SK-N-SH treated with all-trans-retinoic acid at 6 μM for 48 hours (cell line): Measurements from ENCODE around the gene BCAS4.
A peak's percentile ranks its signal among the peaks of the same experiment; 100 is the strongest.

ENCODE experiments used
- ATAC-seq: fragments of 200-7000 bp; cut with Tn5 transposase; 3 replicates; pipeline ENCODE4 v1.9.1; 2020; ENCODE audit warnings: mild to moderate bottlenecking, moderate library complexity
- ARNTL ChIP-seq: fragments of 450-650 bp; formaldehyde crosslinking; IDR thresholded peaks from 2 replicates; pipeline ENCODE4 v1.5.0; 2020; ENCODE audit warnings: low read depth, mild to moderate bottlenecking, moderate library complexity, borderline replicate concordance
- BACH2 ChIP-seq: fragments of 250-450 bp; sonication (Bioruptor Pico); IDR thresholded peaks from 2 replicates; pipeline ENCODE4 v1.9.0; 2021; ENCODE audit warnings: mild to moderate bottlenecking, borderline replicate concordance
- ESRRG ChIP-seq: fragments of 250-450 bp; sonication (Bioruptor Pico); IDR thresholded peaks from 2 replicates; pipeline ENCODE4 v1.6.1; 2021; ENCODE audit warnings: mild to moderate bottlenecking
- ISL1 ChIP-seq: fragments of 250-450 bp; sonication (Bioruptor Pico); IDR thresholded peaks from 2 replicates; pipeline ENCODE4 v2.1.2; 2022; ENCODE audit warnings: mild to moderate bottlenecking, moderate library complexity
- OSR1 ChIP-seq: fragments of 250-450 bp; sonication (Bioruptor Pico); IDR thresholded peaks from 2 replicates; pipeline ENCODE4 v1.8.0; 2022; ENCODE audit warnings: moderate library complexity, mild to moderate bottlenecking, inconsistent platforms
- PPARA ChIP-seq: fragments of 250-450 bp; sonication (Bioruptor Pico); IDR thresholded peaks from 2 replicates; pipeline ENCODE4 v1.5.0; 2020; ENCODE audit warnings: mild to moderate bottlenecking, borderline replicate concordance
- RARB ChIP-seq: fragments of 250-450 bp; sonication (Bioruptor Pico); IDR thresholded peaks from 2 replicates; pipeline ENCODE4 v1.8.0; 2021; ENCODE audit warnings: mild to moderate bottlenecking, moderate library complexity
- SNAI2 ChIP-seq: fragments of 250-450 bp; sonication (Bioruptor Pico); IDR thresholded peaks from 2 replicates; pipeline ENCODE4 v1.5.0; 2020; ENCODE audit warnings: mild to moderate bottlenecking, moderate library complexity
- TCF4 ChIP-seq: fragments of 250-450 bp; sonication (Bioruptor Pico); IDR thresholded peaks from 2 replicates; pipeline ENCODE4 v1.8.0; 2021; ENCODE audit warnings: mild to moderate bottlenecking, moderate library complexity, borderline replicate concordance
- TOX ChIP-seq: fragments of 250-450 bp; sonication (Bioruptor Pico); IDR thresholded peaks from 2 replicates; pipeline ENCODE4 v1.8.0; 2021; ENCODE audit warnings: mild to moderate bottlenecking, moderate library complexity, borderline replicate concordance
- ZC3H10 ChIP-seq: fragments of 250-450 bp; sonication (Bioruptor Pico); IDR thresholded peaks from 2 replicates; pipeline ENCODE4 v1.5.1; 2021; ENCODE audit warnings: mild to moderate bottlenecking, moderate library complexity
- ZFP3 ChIP-seq: fragments of 250-450 bp; sonication (Bioruptor Pico); IDR thresholded peaks from 2 replicates; pipeline ENCODE4 v1.5.0; 2020; ENCODE audit warnings: mild to moderate bottlenecking, moderate library complexity
- ZFP30 ChIP-seq: fragments of 450-650 bp; formaldehyde crosslinking; IDR thresholded peaks from 2 replicates; pipeline ENCODE4 v1.5.0; 2022; ENCODE audit warnings: mild to moderate bottlenecking, moderate library complexity
- ZNF565 ChIP-seq: fragments of 450-650 bp; formaldehyde crosslinking; conservative IDR thresholded peaks from 2 replicates; pipeline ENCODE4 v1.5.0; 2020; ENCODE audit warnings: low read depth, mild to moderate bottlenecking, moderate library complexity
- ZNF70 ChIP-seq: fragments of 450-650 bp; formaldehyde crosslinking; IDR thresholded peaks from 2 replicates; pipeline ENCODE4 v1.5.0; 2020; ENCODE audit warnings: mild to moderate bottlenecking, moderate library complexity
- ZNF8 ChIP-seq: fragments of 450-650 bp; formaldehyde crosslinking; IDR thresholded peaks from 2 replicates; pipeline ENCODE4 v1.5.0; 2020; ENCODE audit warnings: mild to moderate bottlenecking, moderate library complexity
- TF ChIP-seq, protein P1 (sequence below): fragments of 250-450 bp; sonication (Bioruptor Pico); IDR thresholded peaks from 2 replicates; pipeline ENCODE4 v1.8.0; 2020; ENCODE audit warnings: mild to moderate bottlenecking, moderate library complexity, borderline replicate concordance
- TF ChIP-seq, protein P2 (sequence below): fragments of 250-450 bp; sonication (Bioruptor Pico); IDR thresholded peaks from 2 replicates; pipeline ENCODE4 v1.5.0; 2020; ENCODE audit warnings: mild to moderate bottlenecking, moderate library complexity
- TF ChIP-seq, protein P3 (sequence below): fragments of 250-450 bp; sonication (Bioruptor Pico); IDR thresholded peaks from 2 replicates; pipeline ENCODE4 v1.5.1; 2020; ENCODE audit warnings: low read depth, mild to moderate bottlenecking, moderate library complexity
- TF ChIP-seq, protein P4 (sequence below): fragments of 250-450 bp; sonication (Bioruptor Pico); IDR thresholded peaks from 2 replicates; pipeline ENCODE4 v1.5.1; 2021; ENCODE audit warnings: mild to moderate bottlenecking, moderate library complexity
- TF ChIP-seq, protein P5 (sequence below): fragments of 250-450 bp; sonication (Bioruptor Pico); IDR thresholded peaks from 2 replicates; pipeline ENCODE4 v1.8.0; 2021; ENCODE audit warnings: low read depth, mild to moderate bottlenecking, moderate library complexity, borderline replicate concordance

The BCAS4 gene

DNA sequence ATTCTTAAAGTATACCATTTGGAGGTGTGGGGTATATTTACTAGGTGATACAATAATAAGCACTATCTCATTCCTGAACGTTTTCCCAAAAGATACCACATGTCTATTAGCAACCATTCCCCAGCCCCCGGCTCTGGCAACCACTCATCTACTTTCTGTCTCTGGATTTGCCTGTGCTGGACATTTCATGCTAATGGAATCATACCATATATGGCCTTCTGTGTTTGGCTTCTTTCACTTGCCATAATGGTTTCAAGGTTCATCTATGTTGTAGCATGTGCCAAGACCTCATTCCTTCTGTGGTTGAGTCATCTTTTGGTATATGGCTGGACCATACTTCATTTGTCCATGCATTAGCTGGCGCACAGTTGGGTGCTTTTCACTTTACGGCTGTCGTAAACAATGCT lies 39.7 kb downstream of the BCAS4 start:
- ATAC-seq = peak; percentile 90
- TF ChIP-seq RARB (CRISPR knock-in tag) (no peak), ZNF70 (no peak), ARNTL (CRISPR knock-in tag) (no peak), PPARA (CRISPR knock-in tag) (no peak), ZFP3 (CRISPR knock-in tag) (no peak), ZFP30 (CRISPR knock-in tag) (no peak), ZC3H10 (CRISPR knock-in tag) (no peak), TOX (CRISPR knock-in tag) (no peak), BACH2 (CRISPR knock-in tag) (no peak), OSR1 (CRISPR knock-in tag) (no peak), ZNF8 (no peak), ESRRG (CRISPR knock-in tag) (no peak)
- TF ChIP-seq, protein P1, sequence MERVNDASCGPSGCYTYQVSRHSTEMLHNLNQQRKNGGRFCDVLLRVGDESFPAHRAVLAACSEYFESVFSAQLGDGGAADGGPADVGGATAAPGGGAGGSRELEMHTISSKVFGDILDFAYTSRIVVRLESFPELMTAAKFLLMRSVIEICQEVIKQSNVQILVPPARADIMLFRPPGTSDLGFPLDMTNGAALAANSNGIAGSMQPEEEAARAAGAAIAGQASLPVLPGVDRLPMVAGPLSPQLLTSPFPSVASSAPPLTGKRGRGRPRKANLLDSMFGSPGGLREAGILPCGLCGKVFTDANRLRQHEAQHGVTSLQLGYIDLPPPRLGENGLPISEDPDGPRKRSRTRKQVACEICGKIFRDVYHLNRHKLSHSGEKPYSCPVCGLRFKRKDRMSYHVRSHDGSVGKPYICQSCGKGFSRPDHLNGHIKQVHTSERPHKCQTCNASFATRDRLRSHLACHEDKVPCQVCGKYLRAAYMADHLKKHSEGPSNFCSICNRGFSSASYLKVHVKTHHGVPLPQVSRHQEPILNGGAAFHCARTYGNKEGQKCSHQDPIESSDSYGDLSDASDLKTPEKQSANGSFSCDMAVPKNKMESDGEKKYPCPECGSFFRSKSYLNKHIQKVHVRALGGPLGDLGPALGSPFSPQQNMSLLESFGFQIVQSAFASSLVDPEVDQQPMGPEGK (CRISPR knock-in tag) = no peak

DNA sequence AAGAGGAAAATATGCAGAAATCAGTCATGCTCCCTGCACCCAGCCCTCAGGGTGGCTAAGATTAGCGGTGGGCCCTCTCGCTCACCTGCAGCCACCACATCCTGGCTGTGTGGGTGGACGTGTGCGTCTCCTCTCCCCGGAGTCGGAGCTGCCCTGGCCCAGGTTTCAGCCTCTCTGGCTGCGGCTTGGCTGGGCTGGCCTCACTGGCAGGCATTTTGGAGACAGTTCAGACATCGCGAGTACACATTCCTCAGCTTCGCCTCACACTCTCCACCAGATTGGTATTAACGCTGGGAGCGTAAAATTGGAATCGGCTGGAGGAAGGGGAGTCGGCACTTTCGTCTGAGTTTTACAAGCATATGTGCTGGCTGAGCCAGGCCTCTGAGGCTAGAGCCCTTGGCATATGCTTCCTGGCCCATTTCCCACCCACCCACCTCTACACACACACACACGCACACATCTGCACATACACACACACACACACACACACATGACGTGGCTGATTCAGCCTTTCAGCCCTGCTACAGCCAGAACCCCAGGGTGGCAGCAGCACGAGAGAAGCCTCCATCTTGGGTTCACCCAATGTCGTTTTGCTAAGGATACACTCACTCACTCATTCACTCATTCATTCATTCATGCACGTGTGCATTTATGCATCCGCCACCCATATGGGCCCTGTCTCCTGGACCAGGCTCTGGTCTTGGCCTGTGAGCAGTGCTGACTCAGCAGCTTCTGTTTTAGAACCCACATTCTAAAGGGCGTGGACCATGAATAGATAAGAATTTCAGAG lies 42.9 kb downstream of the BCAS4 start:
- TF ChIP-seq TCF4 (no peak), RARB (CRISPR knock-in tag) (no peak), ZNF565 (CRISPR knock-in tag) (no peak), PPARA (CRISPR knock-in tag) (no peak), ZNF70 (no peak), ARNTL (CRISPR knock-in tag) (no peak), ZFP30 (CRISPR knock-in tag) (no peak), BACH2 (CRISPR knock-in tag) (no peak), ESRRG (CRISPR knock-in tag) (no peak), SNAI2 (no peak), ZFP3 (CRISPR knock-in tag) (no peak), OSR1 (CRISPR knock-in tag) (no peak), ZNF8 (no peak)
- TF ChIP-seq, protein P2, sequence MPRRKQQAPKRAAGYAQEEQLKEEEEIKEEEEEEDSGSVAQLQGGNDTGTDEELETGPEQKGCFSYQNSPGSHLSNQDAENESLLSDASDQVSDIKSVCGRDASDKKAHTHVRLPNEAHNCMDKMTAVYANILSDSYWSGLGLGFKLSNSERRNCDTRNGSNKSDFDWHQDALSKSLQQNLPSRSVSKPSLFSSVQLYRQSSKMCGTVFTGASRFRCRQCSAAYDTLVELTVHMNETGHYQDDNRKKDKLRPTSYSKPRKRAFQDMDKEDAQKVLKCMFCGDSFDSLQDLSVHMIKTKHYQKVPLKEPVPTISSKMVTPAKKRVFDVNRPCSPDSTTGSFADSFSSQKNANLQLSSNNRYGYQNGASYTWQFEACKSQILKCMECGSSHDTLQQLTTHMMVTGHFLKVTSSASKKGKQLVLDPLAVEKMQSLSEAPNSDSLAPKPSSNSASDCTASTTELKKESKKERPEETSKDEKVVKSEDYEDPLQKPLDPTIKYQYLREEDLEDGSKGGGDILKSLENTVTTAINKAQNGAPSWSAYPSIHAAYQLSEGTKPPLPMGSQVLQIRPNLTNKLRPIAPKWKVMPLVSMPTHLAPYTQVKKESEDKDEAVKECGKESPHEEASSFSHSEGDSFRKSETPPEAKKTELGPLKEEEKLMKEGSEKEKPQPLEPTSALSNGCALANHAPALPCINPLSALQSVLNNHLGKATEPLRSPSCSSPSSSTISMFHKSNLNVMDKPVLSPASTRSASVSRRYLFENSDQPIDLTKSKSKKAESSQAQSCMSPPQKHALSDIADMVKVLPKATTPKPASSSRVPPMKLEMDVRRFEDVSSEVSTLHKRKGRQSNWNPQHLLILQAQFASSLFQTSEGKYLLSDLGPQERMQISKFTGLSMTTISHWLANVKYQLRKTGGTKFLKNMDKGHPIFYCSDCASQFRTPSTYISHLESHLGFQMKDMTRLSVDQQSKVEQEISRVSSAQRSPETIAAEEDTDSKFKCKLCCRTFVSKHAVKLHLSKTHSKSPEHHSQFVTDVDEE = no peak
- TF ChIP-seq, protein P1 (CRISPR knock-in tag) = no peak
- TF ChIP-seq, protein P3, sequence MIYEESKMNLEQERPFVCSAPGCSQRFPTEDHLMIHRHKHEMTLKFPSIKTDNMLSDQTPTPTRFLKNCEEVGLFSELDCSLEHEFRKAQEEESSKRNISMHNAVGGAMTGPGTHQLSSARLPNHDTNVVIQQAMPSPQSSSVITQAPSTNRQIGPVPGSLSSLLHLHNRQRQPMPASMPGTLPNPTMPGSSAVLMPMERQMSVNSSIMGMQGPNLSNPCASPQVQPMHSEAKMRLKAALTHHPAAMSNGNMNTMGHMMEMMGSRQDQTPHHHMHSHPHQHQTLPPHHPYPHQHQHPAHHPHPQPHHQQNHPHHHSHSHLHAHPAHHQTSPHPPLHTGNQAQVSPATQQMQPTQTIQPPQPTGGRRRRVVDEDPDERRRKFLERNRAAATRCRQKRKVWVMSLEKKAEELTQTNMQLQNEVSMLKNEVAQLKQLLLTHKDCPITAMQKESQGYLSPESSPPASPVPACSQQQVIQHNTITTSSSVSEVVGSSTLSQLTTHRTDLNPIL = no peak
- TF ChIP-seq, protein P4, sequence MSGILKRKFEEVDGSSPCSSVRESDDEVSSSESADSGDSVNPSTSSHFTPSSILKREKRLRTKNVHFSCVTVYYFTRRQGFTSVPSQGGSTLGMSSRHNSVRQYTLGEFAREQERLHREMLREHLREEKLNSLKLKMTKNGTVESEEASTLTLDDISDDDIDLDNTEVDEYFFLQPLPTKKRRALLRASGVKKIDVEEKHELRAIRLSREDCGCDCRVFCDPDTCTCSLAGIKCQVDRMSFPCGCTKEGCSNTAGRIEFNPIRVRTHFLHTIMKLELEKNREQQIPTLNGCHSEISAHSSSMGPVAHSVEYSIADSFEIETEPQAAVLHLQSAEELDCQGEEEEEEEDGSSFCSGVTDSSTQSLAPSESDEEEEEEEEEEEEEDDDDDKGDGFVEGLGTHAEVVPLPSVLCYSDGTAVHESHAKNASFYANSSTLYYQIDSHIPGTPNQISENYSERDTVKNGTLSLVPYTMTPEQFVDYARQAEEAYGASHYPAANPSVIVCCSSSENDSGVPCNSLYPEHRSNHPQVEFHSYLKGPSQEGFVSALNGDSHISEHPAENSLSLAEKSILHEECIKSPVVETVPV (CRISPR knock-in tag) = no peak
- peak; percentile 57 for ATAC-seq

DNA sequence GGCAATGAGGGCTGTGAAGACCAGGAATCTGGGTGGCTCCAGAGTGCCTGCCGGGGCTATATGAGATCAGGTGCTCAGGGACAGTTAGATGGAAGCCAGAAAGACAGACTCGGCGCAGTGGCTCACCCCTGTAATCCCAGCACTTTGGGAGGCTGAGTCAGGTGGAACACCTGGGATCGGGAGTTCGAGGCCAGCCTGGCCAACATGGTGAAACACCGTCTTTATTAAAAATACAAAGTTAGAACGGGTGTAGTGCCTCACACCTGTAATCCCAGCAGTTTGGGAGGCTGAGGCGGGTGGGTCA lies 43.4 kb downstream of the BCAS4 start:
- no peak for ATAC-seq
- TF ChIP-seq PPARA (CRISPR knock-in tag) (no peak), RARB (CRISPR knock-in tag) (no peak), ZC3H10 (CRISPR knock-in tag) (no peak), ISL1 (CRISPR knock-in tag) (no peak), OSR1 (CRISPR knock-in tag) (no peak), TOX (CRISPR knock-in tag) (no peak)
- TF ChIP-seq, protein P5, sequence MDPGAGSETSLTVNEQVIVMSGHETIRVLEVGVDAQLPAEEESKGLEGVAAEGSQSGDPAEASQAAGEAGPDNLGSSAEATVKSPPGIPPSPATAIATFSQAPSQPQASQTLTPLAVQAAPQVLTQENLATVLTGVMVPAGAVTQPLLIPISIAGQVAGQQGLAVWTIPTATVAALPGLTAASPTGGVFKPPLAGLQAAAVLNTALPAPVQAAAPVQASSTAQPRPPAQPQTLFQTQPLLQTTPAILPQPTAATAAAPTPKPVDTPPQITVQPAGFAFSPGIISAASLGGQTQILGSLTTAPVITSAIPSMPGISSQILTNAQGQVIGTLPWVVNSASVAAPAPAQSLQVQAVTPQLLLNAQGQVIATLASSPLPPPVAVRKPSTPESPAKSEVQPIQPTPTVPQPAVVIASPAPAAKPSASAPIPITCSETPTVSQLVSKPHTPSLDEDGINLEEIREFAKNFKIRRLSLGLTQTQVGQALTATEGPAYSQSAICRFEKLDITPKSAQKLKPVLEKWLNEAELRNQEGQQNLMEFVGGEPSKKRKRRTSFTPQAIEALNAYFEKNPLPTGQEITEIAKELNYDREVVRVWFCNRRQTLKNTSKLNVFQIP = no peak
- TF ChIP-seq, protein P2 = no peak
